Ishikawa (cell line): ENCODE measurements around the gene ZNF366.

ENCODE experiments used
- CEBPB ChIP-seq: IDR thresholded peaks from 2 replicates; pipeline ENCODE4 v1.6.1; 2012
- CREB1 ChIP-seq: IDR thresholded peaks from 2 replicates; pipeline ENCODE4 v1.6.1; 2012; ENCODE audit warnings: low read depth
- EGR1 ChIP-seq: IDR thresholded peaks from 2 replicates; pipeline ENCODE4 v1.6.1; 2012
- EP300 ChIP-seq: IDR thresholded peaks from 2 replicates; pipeline ENCODE4 v1.6.1; 2012; ENCODE audit warnings: borderline replicate concordance
- FOXM1 ChIP-seq: IDR thresholded peaks from 2 replicates; pipeline ENCODE4 v1.6.1; 2012; ENCODE audit warnings: low read depth, borderline replicate concordance
- MAX ChIP-seq: IDR thresholded peaks from 2 replicates; pipeline ENCODE4 v1.6.1; 2012
- NFIC ChIP-seq: IDR thresholded peaks from 2 replicates; pipeline ENCODE4 v1.6.1; 2012
- RAD21 ChIP-seq: IDR thresholded peaks from 2 replicates; pipeline ENCODE4 v1.6.1; 2012; ENCODE audit warnings: low read depth
- REST ChIP-seq: IDR thresholded peaks from 2 replicates; pipeline ENCODE4 v1.6.1; 2012; ENCODE audit warnings: low read depth, mild to moderate bottlenecking
- TAF1 ChIP-seq: IDR thresholded peaks from 2 replicates; pipeline ENCODE4 v1.6.1; 2012; ENCODE audit warnings: low read depth, mild to moderate bottlenecking
- TCF12 ChIP-seq: IDR thresholded peaks from 2 replicates; pipeline ENCODE4 v1.6.1; 2012; ENCODE audit warnings: low read depth
- TEAD4 ChIP-seq: IDR thresholded peaks from 2 replicates; pipeline ENCODE4 v1.6.1; 2012
- USF1 ChIP-seq: IDR thresholded peaks from 2 replicates; pipeline ENCODE4 v1.6.1; 2012
- YY1 ChIP-seq: IDR thresholded peaks from 2 replicates; pipeline ENCODE4 v1.6.1; 2012; ENCODE audit warnings: low read depth
- ZBTB7A ChIP-seq: IDR thresholded peaks from 2 replicates; pipeline ENCODE4 v1.6.1; 2012; ENCODE audit warnings: low read depth

Gene ZNF366

GRCh38 chr5:72518001-72518683 lies 10.9 kb upstream of the ZNF366 start:
- TF ChIP-seq USF1 (no peak), EP300 (no peak), TAF1 (no peak), CREB1 (no peak), REST (no peak), YY1 (no peak), EGR1 (no peak), TCF12 (no peak)

GRCh38 chr5:72516916-72517315 lies 9.7 kb upstream of the ZNF366 start:
- TF ChIP-seq YY1 (no peak), TCF12 (no peak), USF1 (no peak), TEAD4 (no peak), NFIC (no peak), CEBPB (no peak), MAX (no peak), RAD21 (no peak), FOXM1 (no peak), EP300 (no peak), CREB1 (no peak), REST (no peak)

GRCh38 chr5:72515211-72515610 lies 8.0 kb upstream of the ZNF366 start:
- no peak for TF ChIP-seq TCF12
- no peak for TF ChIP-seq MAX
- TF ChIP-seq TAF1 = no peak

GRCh38 chr5:72512593-72512860 lies 5.3 kb upstream of the ZNF366 start:
- TF ChIP-seq CREB1 = no peak
- TF ChIP-seq FOXM1 = no peak
- no peak for TF ChIP-seq EGR1
- TF ChIP-seq EP300 = no peak
- no peak for TF ChIP-seq MAX
- TF ChIP-seq NFIC = no peak
- no peak for TF ChIP-seq TEAD4
- no peak for TF ChIP-seq ZBTB7A

- TF ChIP-seq CEBPB (no peak), TEAD4 (no peak)
Measured at GRCh38 chr5:72511774-72512592, 4.8 kb upstream of the ZNF366 start.

- no peak for TF ChIP-seq TAF1
Measured at GRCh38 chr5:72511366-72511765, 4.2 kb upstream of the ZNF366 start.
